ENCODE data around the gene THADA. TPM values are rescaled to one million over a fixed set of nuclear protein-coding genes. Genes with fewer than 3 reads are reported as not detected.

The THADA gene
- total RNA-seq, 4 donors from 2014 or later, result 31.2 to 68.8 (median 54.9) TPM

GRCh38 chr2:43198263-43198662, 397.6 kb downstream of the THADA start:
- intact Hi-C loops (cut with DNase I; ENCODE audit: low total_unique reads), result no loop called here
- Histone ChIP-seq H3K27ac (no peak overlapping the region), H3K36me3 (no peaks in the 10 kb centered on the region), H3K9me3 (no peaks in the 10 kb centered on the region), H3K4me3 (no peak overlapping the region), H3K4me1 (no peaks in the 10 kb centered on the region), H3K27me3 (no peaks in the 10 kb centered on the region)
- DNase-seq, result no peak
- TF ChIP-seq POLR2A (IDR thresholded peaks at IDR 0.05) (no peak), CTCF (IDR thresholded peaks at IDR 0.05) (no peak)

- H3K36me3 ChIP-seq, result no peaks in the 10 kb centered on the region
- intact Hi-C loops (cut with DNase I; ENCODE audit: low total_unique reads), result no loop called here
- no peak overlapping the region for H3K4me3 ChIP-seq
- H3K27ac ChIP-seq, result no peak overlapping the region
- no peak for TF ChIP-seq POLR2A (IDR thresholded peaks at IDR 0.05)
- no peak for TF ChIP-seq CTCF (IDR thresholded peaks at IDR 0.05)
- H3K27me3 ChIP-seq, result no peaks in the 10 kb centered on the region
- DNase-seq, result no peak
- H3K4me1 ChIP-seq, result no peaks in the 10 kb centered on the region
- H3K9me3 ChIP-seq, result no peaks in the 10 kb centered on the region
Measured at GRCh38 chr2:43197588-43197896, 398.3 kb downstream of the THADA start.

- no peak for DNase-seq
- TF ChIP-seq POLR2A (IDR thresholded peaks at IDR 0.05), result no peak
- no peak for TF ChIP-seq CTCF (IDR thresholded peaks at IDR 0.05)
- intact Hi-C loops (cut with DNase I; ENCODE audit: low total_unique reads), result no loop called here
- Histone ChIP-seq H3K27ac (no peak overlapping the region), H3K4me3 (no peak overlapping the region), H3K4me1 (no peaks in the 10 kb centered on the region), H3K9me3 (no peaks in the 10 kb centered on the region), H3K36me3 (no peaks in the 10 kb centered on the region), H3K27me3 (no peaks in the 10 kb centered on the region)
Measured at GRCh38 chr2:43196768-43197587, 398.9 kb downstream of the THADA start.

- Histone ChIP-seq H3K27me3 (no peaks in the 10 kb centered on the region), H3K36me3 (no peaks in the 10 kb centered on the region), H3K4me3 (no peak overlapping the region), H3K9me3 (no peaks in the 10 kb centered on the region), H3K4me1 (no peaks in the 10 kb centered on the region), H3K27ac (no peak overlapping the region)
- intact Hi-C loops (cut with DNase I; ENCODE audit: low total_unique reads), result no loop called here
- DNase-seq, result no peak
- TF ChIP-seq POLR2A (IDR thresholded peaks at IDR 0.05), result no peak
- no peak for TF ChIP-seq CTCF (IDR thresholded peaks at IDR 0.05)
Measured at GRCh38 chr2:43194121-43194869, 401.5 kb downstream of the THADA start.

GRCh38 chr2:43193652-43194120, 402.2 kb downstream of the THADA start:
- no peaks in the 10 kb centered on the region for H3K36me3 ChIP-seq
- H3K4me3 ChIP-seq, result no peak overlapping the region
- no peaks in the 10 kb centered on the region for H3K27me3 ChIP-seq
- no peaks in the 10 kb centered on the region for H3K9me3 ChIP-seq
- intact Hi-C loops (cut with DNase I; ENCODE audit: low total_unique reads), result no loop called here
- no peak for DNase-seq
- H3K4me1 ChIP-seq, result no peaks in the 10 kb centered on the region
- H3K27ac ChIP-seq, result no peak overlapping the region
- TF ChIP-seq CTCF (IDR thresholded peaks at IDR 0.05), result no peak
- TF ChIP-seq POLR2A (IDR thresholded peaks at IDR 0.05), result no peak
